Neural cell (in vitro differentiated cells): ENCODE measurements around the gene RPIA. TPM values are rescaled to one million over a fixed set of nuclear protein-coding genes. Genes with fewer than 3 reads are reported as not detected.
"Not testable (repeated sequence)": the region's sequence is repeated elsewhere in the genome, so short reads cannot be mapped to it uniquely, and the experiment has no call there.

Source experiments
- H2AFZ ChIP-seq: fragments of 200-600, 300-800 bp; sonication (generic), shearing (Covaris generic); 2 replicates; pipeline ENCODE4 v1.6.0; 2014; ENCODE audit warnings: low read depth, mild to moderate bottlenecking, antibody characterized with exemption, low read length, moderate library complexity
- H3F3A ChIP-seq: fragments of 200-600 bp; shearing (Covaris generic); 2 replicates; pipeline ENCODE4 v1.6.1; 2016; ENCODE audit warnings: mild to moderate bottlenecking, moderate library complexity, mixed read lengths, antibody characterized with exemption, low read length; ENCODE audit not compliant: insufficient read depth, poor library complexity, severe bottlenecking
- H3K27ac ChIP-seq: fragments of 200-600, 300-800 bp; sonication (generic), shearing (Covaris generic); 2 replicates; pipeline ENCODE4 v1.5.1; 2014; ENCODE audit warnings: mild to moderate bottlenecking, low read length, moderate library complexity
- H3K27me3 ChIP-seq: fragments of 300-800, 200-600 bp; sonication (generic), shearing (Covaris generic); 2 replicates; pipeline ENCODE4 v1.6.0; 2014; ENCODE audit warnings: mild to moderate bottlenecking, low read depth, low read length, moderate library complexity; ENCODE audit not compliant: insufficient read depth
- H3K36me3 ChIP-seq: fragments of 300-800, 200-600 bp; sonication (generic), shearing (Covaris generic); 2 replicates; pipeline ENCODE4 v1.5.1; 2014; ENCODE audit warnings: mild to moderate bottlenecking, antibody characterized with exemption, low read length, moderate library complexity; ENCODE audit not compliant: insufficient read depth
- H3K4me2 ChIP-seq: fragments of 300-800, 200-600 bp; sonication (generic), shearing (Covaris generic); 2 replicates; pipeline ENCODE4 v1.6.0; 2014; ENCODE audit warnings: mild to moderate bottlenecking, low read length
- H3K4me3 ChIP-seq: fragments of 300-800, 200-600 bp; sonication (generic), shearing (Covaris generic); 2 replicates; pipeline ENCODE4 v1.5.1; 2014; ENCODE audit warnings: mild to moderate bottlenecking, low read length, moderate library complexity
- H3K79me2 ChIP-seq: fragments of 200-600 bp; shearing (Covaris generic); replicated peaks from 2 replicates; pipeline ENCODE4 v1.6.0; 2014; ENCODE audit warnings: mild to moderate bottlenecking, low read length, moderate library complexity; ENCODE audit not compliant: insufficient read depth
- H3K9ac ChIP-seq: fragments of 300-800, 200-600 bp; sonication (generic), shearing (Covaris generic); 2 replicates; pipeline ENCODE4 v1.6.1; 2016; ENCODE audit warnings: mild to moderate bottlenecking, low read length, mixed read lengths
- H3K9me2 ChIP-seq: fragments of 200-600 bp; shearing (Covaris generic); 2 replicates; pipeline ENCODE4 v1.6.1; 2016; ENCODE audit warnings: mild to moderate bottlenecking, low read length, mixed read lengths; ENCODE audit not compliant: insufficient read depth
- H3K9me3 ChIP-seq: fragments of 200-600, 300-800 bp; sonication (generic), shearing (Covaris generic); 2 replicates; pipeline ENCODE4 v1.6.1; 2016; ENCODE audit warnings: mild to moderate bottlenecking, mixed run types, low read length, moderate library complexity, mixed read lengths
- H4K20me1 ChIP-seq: fragments of 200-600 bp; shearing (Covaris generic); 2 replicates; pipeline ENCODE4 v1.6.1; 2016; ENCODE audit warnings: mild to moderate bottlenecking, mixed run types; ENCODE audit not compliant: insufficient read depth
- CTCF ChIP-seq: fragments of 450-650 bp; IDR thresholded peaks from 2 replicates; pipeline ENCODE4 v1.5.1; 2014; ENCODE audit warnings: antibody characterized with exemption, mild to moderate bottlenecking, moderate library complexity; ENCODE audit not compliant: poor library complexity, severe bottlenecking
- EP300 ChIP-seq: fragments of 450-650 bp; conservative IDR thresholded peaks from 2 replicates; pipeline ENCODE4 v1.6.1; 2014; ENCODE audit warnings: antibody characterized with exemption, mild to moderate bottlenecking, moderate library complexity; ENCODE audit not compliant: poor library complexity, severe bottlenecking
- EZH2 ChIP-seq: fragments of 200-600, 300-800 bp; shearing (Covaris generic), sonication (generic); IDR thresholded peaks from 2 replicates; pipeline ENCODE4 v1.6.1; 2014; ENCODE audit warnings: antibody characterized with exemption, low read length, borderline replicate concordance, mild to moderate bottlenecking; ENCODE audit not compliant: insufficient read depth, poor library complexity, severe bottlenecking
- MXI1 ChIP-seq: fragments of 450-650 bp; conservative IDR thresholded peaks from 2 replicates; pipeline ENCODE4 v1.6.1; 2014; ENCODE audit warnings: antibody characterized with exemption, mild to moderate bottlenecking; ENCODE audit not compliant: poor library complexity, severe bottlenecking
- POLR2AphosphoS5 ChIP-seq: IDR thresholded peaks from 2 replicates; pipeline ENCODE4 v1.6.1; 2012
- RAD21 ChIP-seq: fragments of 450-650 bp; conservative IDR thresholded peaks from 2 replicates; pipeline ENCODE4 v1.6.1; 2014; ENCODE audit warnings: antibody characterized with exemption, mild to moderate bottlenecking, moderate library complexity
- SMC3 ChIP-seq: fragments of 450-650 bp; conservative IDR thresholded peaks from 2 replicates; pipeline ENCODE4 v1.6.1; 2014; ENCODE audit warnings: antibody characterized with exemption, mild to moderate bottlenecking, moderate library complexity; ENCODE audit not compliant: poor library complexity
- TAF1 ChIP-seq: IDR thresholded peaks from 2 replicates; pipeline ENCODE4 v1.6.1; 2012; ENCODE audit warnings: low read depth
- polyA plus RNA-seq: library from polyadenylated mRNA; depleted of rRNA; stranded (reverse); fragments of >200 nt; gene quantifications from 2 replicates; pipeline ENCODE4 v1.2.3, GENCODE V29; 2014
- TF ChIP-seq, protein P1 (sequence below): IDR thresholded peaks from 2 replicates; pipeline ENCODE4 v1.6.1; 2012; ENCODE audit warnings: borderline replicate concordance

The RPIA gene
- polyA plus RNA-seq, 1 donor from 2014 or later: 9.7 TPM

- no peak for TF ChIP-seq EP300
Observed at GRCh38 chr2:88642278-88642677, 49.2 kb upstream of the RPIA start (continued).

DNA sequence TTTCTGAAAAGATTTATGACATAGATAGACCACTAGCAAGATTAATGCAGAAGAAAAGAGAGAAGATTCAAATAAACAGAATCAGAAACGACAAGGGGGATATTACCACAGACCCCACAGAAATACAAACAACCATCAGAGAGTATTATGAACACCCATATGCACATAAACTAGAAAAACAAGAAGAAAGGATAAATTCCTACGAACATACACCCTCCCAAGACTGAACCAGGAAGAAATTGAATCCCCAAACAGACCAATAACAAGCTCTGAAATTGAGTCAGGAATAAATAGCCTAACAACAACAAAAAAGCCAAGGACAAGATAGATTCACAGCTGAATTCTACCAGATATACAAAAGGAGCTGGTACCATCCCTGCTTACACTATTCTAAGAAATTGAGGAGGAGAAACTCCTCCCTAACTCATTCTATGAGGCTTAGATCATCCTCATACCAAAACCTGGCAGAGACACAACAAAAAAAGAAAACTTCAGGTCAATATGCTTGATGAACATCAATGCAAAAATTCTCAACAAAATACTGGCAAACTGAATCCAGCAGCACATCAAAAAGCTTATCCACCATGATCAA is 46.1 kb upstream of the RPIA start:
- H2AFZ ChIP-seq, H3K9me3 ChIP-seq, H3F3A ChIP-seq, H3K9me2 ChIP-seq, H3K79me2 ChIP-seq, H3K27ac ChIP-seq, H3K4me2 ChIP-seq, H4K20me1 ChIP-seq, H3K9ac ChIP-seq, H3K4me3 ChIP-seq, H3K27me3 ChIP-seq, H3K36me3 ChIP-seq: not testable (repeated sequence)

- H4K20me1 ChIP-seq: no peaks in the 10 kb centered on the region
- no peak overlapping the region for H2AFZ ChIP-seq
Observed at GRCh38 chr2:88651646-88652045, 39.8 kb upstream of the RPIA start.

More at GRCh38 chr2:88651646-88652045, 39.8 kb upstream of the RPIA start:
- Histone ChIP-seq H3K4me3 (no peak overlapping the region), H3F3A (no peaks in the 10 kb centered on the region), H3K9me2 (no peaks in the 10 kb centered on the region), H3K27ac (no peak overlapping the region), H3K9me3 (no peaks in the 10 kb centered on the region), H3K79me2 (no peaks in the 10 kb centered on the region), H3K4me2 (no peak overlapping the region), H3K27me3 (no peaks in the 10 kb centered on the region), H3K9ac (no peak overlapping the region), H3K36me3 (no peaks in the 10 kb centered on the region)
- no peak for TF ChIP-seq SMC3
- no peak for TF ChIP-seq MXI1
- TF ChIP-seq TAF1: no peak
- TF ChIP-seq POLR2AphosphoS5: no peak
- no peak for TF ChIP-seq EP300
- no peak for TF ChIP-seq CTCF
- no peak for TF ChIP-seq RAD21
- TF ChIP-seq, protein P1, sequence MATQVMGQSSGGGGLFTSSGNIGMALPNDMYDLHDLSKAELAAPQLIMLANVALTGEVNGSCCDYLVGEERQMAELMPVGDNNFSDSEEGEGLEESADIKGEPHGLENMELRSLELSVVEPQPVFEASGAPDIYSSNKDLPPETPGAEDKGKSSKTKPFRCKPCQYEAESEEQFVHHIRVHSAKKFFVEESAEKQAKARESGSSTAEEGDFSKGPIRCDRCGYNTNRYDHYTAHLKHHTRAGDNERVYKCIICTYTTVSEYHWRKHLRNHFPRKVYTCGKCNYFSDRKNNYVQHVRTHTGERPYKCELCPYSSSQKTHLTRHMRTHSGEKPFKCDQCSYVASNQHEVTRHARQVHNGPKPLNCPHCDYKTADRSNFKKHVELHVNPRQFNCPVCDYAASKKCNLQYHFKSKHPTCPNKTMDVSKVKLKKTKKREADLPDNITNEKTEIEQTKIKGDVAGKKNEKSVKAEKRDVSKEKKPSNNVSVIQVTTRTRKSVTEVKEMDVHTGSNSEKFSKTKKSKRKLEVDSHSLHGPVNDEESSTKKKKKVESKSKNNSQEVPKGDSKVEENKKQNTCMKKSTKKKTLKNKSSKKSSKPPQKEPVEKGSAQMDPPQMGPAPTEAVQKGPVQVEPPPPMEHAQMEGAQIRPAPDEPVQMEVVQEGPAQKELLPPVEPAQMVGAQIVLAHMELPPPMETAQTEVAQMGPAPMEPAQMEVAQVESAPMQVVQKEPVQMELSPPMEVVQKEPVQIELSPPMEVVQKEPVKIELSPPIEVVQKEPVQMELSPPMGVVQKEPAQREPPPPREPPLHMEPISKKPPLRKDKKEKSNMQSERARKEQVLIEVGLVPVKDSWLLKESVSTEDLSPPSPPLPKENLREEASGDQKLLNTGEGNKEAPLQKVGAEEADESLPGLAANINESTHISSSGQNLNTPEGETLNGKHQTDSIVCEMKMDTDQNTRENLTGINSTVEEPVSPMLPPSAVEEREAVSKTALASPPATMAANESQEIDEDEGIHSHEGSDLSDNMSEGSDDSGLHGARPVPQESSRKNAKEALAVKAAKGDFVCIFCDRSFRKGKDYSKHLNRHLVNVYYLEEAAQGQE: no peak
- TF ChIP-seq EZH2: no peak
